ENCODE data around the gene CASZ1.

DNA sequence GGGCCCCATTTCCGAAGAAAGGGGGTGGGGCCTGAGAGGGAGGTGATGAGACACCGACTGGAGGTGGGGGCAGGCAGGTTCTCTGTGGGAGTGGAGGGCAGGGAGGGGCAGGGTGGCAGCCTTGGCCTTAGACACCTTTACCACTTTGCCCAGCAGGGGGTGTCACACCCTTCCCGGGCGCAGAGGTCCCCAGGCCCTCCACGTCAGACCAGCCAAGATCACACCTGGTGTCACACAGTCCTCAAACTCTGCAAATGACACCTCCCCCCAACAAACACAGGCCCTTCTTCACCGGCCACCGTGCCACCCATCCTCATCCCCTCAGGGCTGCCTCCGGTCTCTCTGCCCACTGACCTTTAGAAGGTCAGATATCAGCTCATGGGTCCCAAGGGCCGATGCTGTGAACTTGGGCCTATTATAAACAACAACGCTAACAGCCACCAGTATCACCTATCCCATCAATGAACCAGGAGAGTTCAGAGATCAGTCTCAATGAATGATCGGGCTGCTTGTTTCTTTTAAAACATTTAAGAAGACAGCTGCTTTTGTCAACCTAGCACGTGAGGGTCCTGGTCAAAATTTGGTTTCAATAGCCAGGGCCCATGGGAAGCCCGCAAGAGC lies 103.9 kb downstream of the CASZ1 start:
- no peak for TF ChIP-seq POLR2A (IDR thresholded peaks at IDR 0.05)
- TF ChIP-seq, protein P1, sequence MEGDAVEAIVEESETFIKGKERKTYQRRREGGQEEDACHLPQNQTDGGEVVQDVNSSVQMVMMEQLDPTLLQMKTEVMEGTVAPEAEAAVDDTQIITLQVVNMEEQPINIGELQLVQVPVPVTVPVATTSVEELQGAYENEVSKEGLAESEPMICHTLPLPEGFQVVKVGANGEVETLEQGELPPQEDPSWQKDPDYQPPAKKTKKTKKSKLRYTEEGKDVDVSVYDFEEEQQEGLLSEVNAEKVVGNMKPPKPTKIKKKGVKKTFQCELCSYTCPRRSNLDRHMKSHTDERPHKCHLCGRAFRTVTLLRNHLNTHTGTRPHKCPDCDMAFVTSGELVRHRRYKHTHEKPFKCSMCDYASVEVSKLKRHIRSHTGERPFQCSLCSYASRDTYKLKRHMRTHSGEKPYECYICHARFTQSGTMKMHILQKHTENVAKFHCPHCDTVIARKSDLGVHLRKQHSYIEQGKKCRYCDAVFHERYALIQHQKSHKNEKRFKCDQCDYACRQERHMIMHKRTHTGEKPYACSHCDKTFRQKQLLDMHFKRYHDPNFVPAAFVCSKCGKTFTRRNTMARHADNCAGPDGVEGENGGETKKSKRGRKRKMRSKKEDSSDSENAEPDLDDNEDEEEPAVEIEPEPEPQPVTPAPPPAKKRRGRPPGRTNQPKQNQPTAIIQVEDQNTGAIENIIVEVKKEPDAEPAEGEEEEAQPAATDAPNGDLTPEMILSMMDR (IDR thresholded peaks at IDR 0.05), result peak in 1 of 3 experiments; percentile 31

Measured in testis (tissue), 2 donors.